Measurements from ENCODE around the gene DNAJC5G.

DNAJC5G gene

GRCh38 chr2:27255660-27256059 lies 19.6 kb upstream of the DNAJC5G start:
- no peak overlapping the region for H3K27ac ChIP-seq (ENCODE audit: extremely low read depth, low read depth, low read length)
- TF ChIP-seq, protein P1, sequence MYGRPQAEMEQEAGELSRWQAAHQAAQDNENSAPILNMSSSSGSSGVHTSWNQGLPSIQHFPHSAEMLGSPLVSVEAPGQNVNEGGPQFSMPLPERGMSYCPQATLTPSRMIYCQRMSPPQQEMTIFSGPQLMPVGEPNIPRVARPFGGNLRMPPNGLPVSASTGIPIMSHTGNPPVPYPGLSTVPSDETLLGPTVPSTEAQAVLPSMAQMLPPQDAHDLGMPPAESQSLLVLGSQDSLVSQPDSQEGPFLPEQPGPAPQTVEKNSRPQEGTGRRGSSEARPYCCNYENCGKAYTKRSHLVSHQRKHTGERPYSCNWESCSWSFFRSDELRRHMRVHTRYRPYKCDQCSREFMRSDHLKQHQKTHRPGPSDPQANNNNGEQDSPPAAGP (tag by site-specific recombination; IDR thresholded peaks at IDR 0.05): no peak
- TF ChIP-seq ZNF155 (tag by site-specific recombination; IDR thresholded peaks at IDR 0.05): no peak
- no peak for TF ChIP-seq ZNF777 (tag by site-specific recombination; IDR thresholded peaks at IDR 0.05; ENCODE audit: borderline replicate concordance)
- TF ChIP-seq ZNF394 (tag by site-specific recombination; IDR thresholded peaks at IDR 0.05; ENCODE audit: borderline replicate concordance): no peak
- ChIA-PET POLR2A (no interaction called here), CTCF (interaction anchor here (0.8 to 2.3 kb wide), 3 partner anchors 24 to 48 kb away, joined by 4 to 11 read pairs (median 8); no protein-coding TSS in a partner anchor)
- no peaks in the 10 kb centered on the region for H3K4me1 ChIP-seq (ENCODE audit: control insufficient read depth, insufficient read depth, low read length)
- H3K9me3 ChIP-seq (ENCODE audit: control insufficient read depth, insufficient read depth, low read depth, low read length): no peaks in the 10 kb centered on the region
- H3K4me3 ChIP-seq (ENCODE audit: low read depth, low read length): no peak overlapping the region
- H3K36me3 ChIP-seq (ENCODE audit: control insufficient read depth in 2 of 2, insufficient read depth in 1 of 2, low read length in 2 of 2): peaks cover 0 to 29% of the 10 kb centered on the region in 2 experiments; a peak in 1 of 3 replicates

GRCh38 chr2:27256855-27257454 lies 18.3 kb upstream of the DNAJC5G start:
- POLR2A ChIA-PET: no interaction called here
- CTCF ChIA-PET: interaction anchor here (0.6 to 2.3 kb wide), 5 partner anchors 17 to 55 kb away, joined by 3 to 8 read pairs (median 3); no protein-coding TSS in a partner anchor
- Histone ChIP-seq H3K4me3 (ENCODE audit: low read depth, low read length) (no peak overlapping the region), H3K9me3 (ENCODE audit: control insufficient read depth, insufficient read depth, low read depth, low read length) (no peaks in the 10 kb centered on the region), H3K36me3 (ENCODE audit: control insufficient read depth in 2 of 2, insufficient read depth in 1 of 2, low read length in 2 of 2) (peaks cover 0 to 29% of the 10 kb centered on the region in 2 experiments; a peak in 1 of 3 replicates), H3K27ac (ENCODE audit: extremely low read depth, low read depth, low read length) (no peak overlapping the region), H3K4me1 (ENCODE audit: control insufficient read depth, insufficient read depth, low read length) (no peaks in the 10 kb centered on the region)
- TF ChIP-seq ZNF777 (tag by site-specific recombination; IDR thresholded peaks at IDR 0.05; ENCODE audit: borderline replicate concordance) (no peak), ZNF639 (tag by site-specific recombination; IDR thresholded peaks at IDR 0.05) (no peak), ZFHX2 (tag by site-specific recombination; conservative IDR thresholded peaks at IDR 0.05) (no peak), ZNF768 (tag by site-specific recombination; IDR thresholded peaks at IDR 0.05) (no peak), ZFP3 (tag by site-specific recombination; IDR thresholded peaks at IDR 0.05; ENCODE audit: low read depth) (no peak), ZBTB20 (tag by site-specific recombination; IDR thresholded peaks at IDR 0.05) (no peak), PATZ1 (tag by site-specific recombination; IDR thresholded peaks at IDR 0.05) (no peak), ZNF426 (tag by site-specific recombination; IDR thresholded peaks at IDR 0.05) (no peak), ZNF155 (tag by site-specific recombination; IDR thresholded peaks at IDR 0.05) (no peak), YY2 (tag by site-specific recombination; IDR thresholded peaks at IDR 0.05) (no peak), BCL11A (tag by site-specific recombination; IDR thresholded peaks at IDR 0.05; ENCODE audit: low read depth) (no peak), OVOL3 (tag by site-specific recombination; IDR thresholded peaks at IDR 0.05) (no peak), ZNF221 (tag by site-specific recombination; IDR thresholded peaks at IDR 0.05; ENCODE audit: borderline replicate concordance) (no peak), ZNF16 (tag by site-specific recombination; IDR thresholded peaks at IDR 0.05; ENCODE audit: low read depth) (no peak)
- TF ChIP-seq, protein P2, sequence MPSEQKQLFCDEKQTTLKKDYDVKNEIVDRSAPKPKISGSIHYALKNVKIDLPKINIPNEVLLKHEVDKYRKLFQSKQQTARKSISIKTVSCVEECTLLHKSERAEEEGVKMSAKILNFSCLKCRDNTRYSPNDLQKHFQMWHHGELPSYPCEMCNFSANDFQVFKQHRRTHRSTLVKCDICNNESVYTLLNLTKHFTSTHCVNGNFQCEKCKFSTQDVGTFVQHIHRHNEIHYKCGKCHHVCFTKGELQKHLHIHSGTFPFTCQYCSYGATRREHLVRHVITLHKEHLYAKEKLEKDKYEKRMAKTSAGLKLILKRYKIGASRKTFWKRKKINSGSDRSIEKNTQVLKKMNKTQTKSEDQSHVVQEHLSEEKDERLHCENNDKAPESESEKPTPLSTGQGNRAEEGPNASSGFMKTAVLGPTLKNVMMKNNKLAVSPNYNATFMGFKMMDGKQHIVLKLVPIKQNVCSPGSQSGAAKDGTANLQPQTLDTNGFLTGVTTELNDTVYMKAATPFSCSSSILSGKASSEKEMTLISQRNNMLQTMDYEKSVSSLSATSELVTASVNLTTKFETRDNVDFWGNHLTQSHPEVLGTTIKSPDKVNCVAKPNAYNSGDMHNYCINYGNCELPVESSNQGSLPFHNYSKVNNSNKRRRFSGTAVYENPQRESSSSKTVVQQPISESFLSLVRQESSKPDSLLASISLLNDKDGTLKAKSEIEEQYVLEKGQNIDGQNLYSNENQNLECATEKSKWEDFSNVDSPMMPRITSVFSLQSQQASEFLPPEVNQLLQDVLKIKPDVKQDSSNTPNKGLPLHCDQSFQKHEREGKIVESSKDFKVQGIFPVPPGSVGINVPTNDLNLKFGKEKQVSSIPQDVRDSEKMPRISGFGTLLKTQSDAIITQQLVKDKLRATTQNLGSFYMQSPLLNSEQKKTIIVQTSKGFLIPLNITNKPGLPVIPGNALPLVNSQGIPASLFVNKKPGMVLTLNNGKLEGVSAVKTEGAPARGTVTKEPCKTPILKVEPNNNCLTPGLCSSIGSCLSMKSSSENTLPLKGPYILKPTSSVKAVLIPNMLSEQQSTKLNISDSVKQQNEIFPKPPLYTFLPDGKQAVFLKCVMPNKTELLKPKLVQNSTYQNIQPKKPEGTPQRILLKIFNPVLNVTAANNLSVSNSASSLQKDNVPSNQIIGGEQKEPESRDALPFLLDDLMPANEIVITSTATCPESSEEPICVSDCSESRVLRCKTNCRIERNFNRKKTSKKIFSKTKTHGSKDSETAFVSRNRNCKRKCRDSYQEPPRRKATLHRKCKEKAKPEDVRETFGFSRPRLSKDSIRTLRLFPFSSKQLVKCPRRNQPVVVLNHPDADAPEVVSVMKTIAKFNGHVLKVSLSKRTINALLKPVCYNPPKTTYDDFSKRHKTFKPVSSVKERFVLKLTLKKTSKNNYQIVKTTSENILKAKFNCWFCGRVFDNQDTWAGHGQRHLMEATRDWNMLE (tag by site-specific recombination; conservative IDR thresholded peaks at IDR 0.05; ENCODE audit: low read depth): no peak

All from HEK293 (cell line).